Ovary (tissue), 9 donors: Measurements from ENCODE around the gene PLCD1. TPM values are rescaled to one million over a fixed set of nuclear protein-coding genes. Genes with fewer than 3 reads are reported as not detected.

Experiments
- DNase-seq, 5 donors: peaks; one replicate each; pipeline ENCODE4 v3.0.0-alpha.2; 2019 to 2020
- H3K27ac ChIP-seq, 2 donors: fragments of 200-600 bp; one replicate each; pipeline versions ENCODE4 v1.5.1 to v1.8.0; 2019 to 2022
- H3K27me3 ChIP-seq: fragments of 200-600 bp; one replicate; pipeline ENCODE4 v1.8.0; 2022
- H3K36me3 ChIP-seq: fragments of 200-600 bp; sonication (generic); one replicate; pipeline ENCODE4 v1.5.1; 2019
- H3K4me1 ChIP-seq: one replicate; pipeline ENCODE4 v1.8.1; 2013; ENCODE audit warnings: mild to moderate bottlenecking, moderate library complexity; ENCODE audit not compliant: insufficient read depth
- H3K4me3 ChIP-seq: fragments of 200-600 bp; sonication (generic); one replicate; pipeline ENCODE4 v1.5.1; 2017
- H3K9me3 ChIP-seq, 2 donors: fragments of 200-600 bp in 1 of 2; sonication (generic) in 1 of 2; one replicate each; pipeline versions ENCODE4 v1.5.1 to v1.8.1; 2013 to 2019; ENCODE audit warnings: mild to moderate bottlenecking in 1 of 2, moderate library complexity in 1 of 2
- CTCF ChIP-seq, 3 donors: fragments of 450-650 bp in 2 of 3; fragments of 200-600 bp in 1 of 3; IDR thresholded peaks; one replicate each; pipeline versions ENCODE4 v1.5.1 to v1.8.0; 2016 to 2022; ENCODE audit warnings: antibody characterized with exemption in 3 of 3, mild to moderate bottlenecking in 1 of 3
- EP300 ChIP-seq: sonication (generic); formaldehyde crosslinking; IDR thresholded peaks from one replicate; pipeline ENCODE4 v1.6.1; 2017; ENCODE audit warnings: antibody characterized with exemption
- POLR2A ChIP-seq: fragments of 450-650 bp; IDR thresholded peaks from one replicate; pipeline ENCODE4 v1.6.1; 2017; ENCODE audit warnings: antibody characterized with exemption, mild to moderate bottlenecking, moderate library complexity
- WGBS, 3 donors: extraction: QIAGEN DNeasy Blood & Tissue Kit in 1 of 3; methylation state at CpG; one replicate each; pipeline versions ENCODE4 v1.1.5 to v1.1.7; 2013 to 2017; 5-methylcytosine and 5-hydroxymethylcytosine counted together
- intact Hi-C, 4 donors: fragments of 100-400 bp; cut with DNase I; formaldehyde crosslinking; loops; one replicate each; pipeline versions ENCODE4 v1.11.0 to v1.15.1; 2022 to 2023
- polyA plus RNA-seq, 2 donors: library from polyadenylated mRNA; stranded (reverse); fragments of 200-250 nt in 1 of 2; fragments of 350-450 nt in 1 of 2; fragmentation: Illumina TruSeq in 1 of 2; extraction: RNeasy Lipid Tissue Mini Kit (QIAGEN cat#74804) in 1 of 2; gene quantifications; one replicate each; pipeline ENCODE4 v1.2.3, GENCODE V29; 2013 to 2014
- total RNA-seq, 7 donors: library from RNA; depleted of rRNA in 2 of 7; stranded (reverse); fragments of >200 nt in 2 of 7; fragmentation: NEBNext Ultra II Directional in 3 of 7; extraction: Animal tissue kit (Norgen Biotek cat#: 25700) in 3 of 7; gene quantifications; one replicate each; pipeline versions ENCODE4 v1.1.0 to v1.2.4, GENCODE V29; 2016 to 2023
- donor health status: DM: no; HTN: no; CAD: no; lungs with moderate emphysema.
- donor health status: DM: no; HTN: no; CAD: no.
- donor health status: Bipolar disorder and iron deficiency.
- donor health status: DM: yes; HTN: yes; CAD: no.
- donor health status: DM: no; HTN: no; CAD: no.
- donor health status: DM: yes; HTN: yes; CAD: no.

Gene PLCD1
- total and polyA plus RNA-seq, 9 donors: 12.3 to 62.3 (median 27.0) TPM

GRCh38 chr3:38019658-38020341 is 9.6 kb downstream of the PLCD1 start:
- intact Hi-C loops: loop anchor here in 1 of 4 donors (5.0 kb wide), 1 partner anchor 872 kb away; no protein-coding TSS in a partner anchor
- Histone ChIP-seq H3K27me3 (no peaks in the 10 kb centered on the region), H3K4me3 (no peak overlapping the region), H3K4me1 (peaks cover 19% of the 10 kb centered on the region), H3K27ac (no peak overlapping the region), H3K36me3 (no peaks in the 10 kb centered on the region), H3K9me3 (peaks cover 0 to 4% of the 10 kb centered on the region in 2 donors)
- no peak for TF ChIP-seq POLR2A
- TF ChIP-seq EP300: no peak
- TF ChIP-seq CTCF (IDR thresholded peaks at IDR 0.05): no peak
- 57 to 67% (median 63%) methylated on average over 10 of the region's 10 CpGs for WGBS, 3 donors
- DNase-seq: peak in 4 of 5 donors; percentile 21 to 56 (median 42)

GRCh38 chr3:38018296-38019266 is 10.9 kb downstream of the PLCD1 start:
- Histone ChIP-seq H3K9me3 (peaks cover 0 to 4% of the 10 kb centered on the region in 2 donors), H3K27ac (no peak overlapping the region), H3K36me3 (no peaks in the 10 kb centered on the region), H3K4me1 (peaks cover 16% of the 10 kb centered on the region), H3K27me3 (no peaks in the 10 kb centered on the region), H3K4me3 (no peak overlapping the region)
- TF ChIP-seq EP300 (no peak), CTCF (IDR thresholded peaks at IDR 0.05) (no peak), POLR2A (no peak)
- 44 to 59% (median 59%) methylated on average over 13 of the region's 13 CpGs for WGBS, 3 donors
- DNase-seq: peak in 4 of 5 donors; percentile 12 to 47 (median 34)
- intact Hi-C loops: loop anchor here in 1 of 4 donors (5.0 kb wide), 1 partner anchor 871 kb away; no protein-coding TSS in a partner anchor

GRCh38 chr3:38017445-38018295 is 11.8 kb downstream of the PLCD1 start:
- Histone ChIP-seq H3K4me3 (no peak overlapping the region), H3K27me3 (no peaks in the 10 kb centered on the region), H3K4me1 (peaks cover 15% of the 10 kb centered on the region), H3K36me3 (no peaks in the 10 kb centered on the region), H3K27ac (no peak overlapping the region), H3K9me3 (peaks cover 0 to 4% of the 10 kb centered on the region in 2 donors)
- peak in 3 of 5 donors; percentile 11 to 38 (median 33) for DNase-seq
- intact Hi-C loops: loop anchor here in 1 of 4 donors (5.0 kb wide), 1 partner anchor 870 kb away; no protein-coding TSS in a partner anchor
- 30 to 45% (median 34%) methylated on average over 9 of the region's 9 CpGs for WGBS, 3 donors
- TF ChIP-seq CTCF (IDR thresholded peaks at IDR 0.05) (no peak), POLR2A (no peak), EP300 (no peak)
